Ramos (cell line): ENCODE measurements around the gene ERCC6L2.

Experiments used
- in situ Hi-C: fragments of 300-500 bp; cut with MboI; formaldehyde crosslinking; loops from one replicate; pipeline ENCODE4 v1.14.3; 2022; ENCODE audit warnings: low sequenced_read_pairs; ENCODE audit not compliant: unreplicated experiment

ERCC6L2 gene

DNA sequence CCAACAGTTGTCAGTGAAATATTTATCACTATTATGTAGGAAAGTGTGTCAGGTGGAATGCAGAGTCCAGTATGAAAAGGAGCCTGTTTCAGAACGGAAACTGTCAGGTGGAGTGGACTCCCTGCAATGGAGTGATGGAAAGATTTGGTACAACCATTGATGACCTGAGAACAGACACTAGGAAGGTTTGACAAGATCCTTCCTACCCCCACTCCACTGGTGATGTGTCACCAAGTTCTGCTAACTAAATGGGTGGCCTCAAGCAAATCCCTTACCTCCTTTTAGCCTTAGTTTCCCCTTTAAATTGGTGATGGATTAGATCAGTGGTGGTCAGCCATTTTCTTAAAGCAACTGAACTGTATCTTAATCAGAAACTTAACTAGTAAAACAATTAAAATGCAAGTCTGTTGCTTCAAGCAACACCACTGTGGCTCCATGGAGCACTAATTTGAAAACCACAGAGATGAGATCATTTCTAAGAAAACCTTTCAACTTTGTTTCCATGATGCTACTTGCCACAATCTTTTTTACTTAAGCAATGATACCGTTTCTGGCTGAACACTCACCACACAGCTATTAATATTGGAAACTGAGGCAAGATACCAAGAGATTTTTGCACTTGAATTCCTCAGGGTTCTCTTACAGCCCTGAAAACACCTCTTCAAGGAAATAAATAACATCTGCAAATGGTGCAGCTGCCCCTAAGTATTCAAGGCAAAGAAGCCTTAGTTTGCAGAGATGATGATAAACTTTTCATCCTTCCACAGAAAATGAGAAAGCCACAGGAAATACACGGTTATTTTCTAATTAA, 140.6 kb downstream of the ERCC6L2 start:
- in situ Hi-C loops: no loop called here
